Epidermal melanocyte (primary cell): ENCODE data around the gene PRDX6.
"Not testable (repeated sequence)": the region's sequence is repeated elsewhere in the genome, so short reads cannot be mapped to it uniquely, and the experiment has no call there.

Source experiments
- DNase-seq: peaks from one replicate; pipeline ENCODE4 v3.0.0; 2011; ENCODE audit warnings: low spot score; ENCODE audit not compliant: insufficient read length

PRDX6 gene, protein sequence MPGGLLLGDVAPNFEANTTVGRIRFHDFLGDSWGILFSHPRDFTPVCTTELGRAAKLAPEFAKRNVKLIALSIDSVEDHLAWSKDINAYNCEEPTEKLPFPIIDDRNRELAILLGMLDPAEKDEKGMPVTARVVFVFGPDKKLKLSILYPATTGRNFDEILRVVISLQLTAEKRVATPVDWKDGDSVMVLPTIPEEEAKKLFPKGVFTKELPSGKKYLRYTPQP

GRCh38 chr1:173477286-173478093, at the start of gene PRDX6:
TSS of gene PRDX6 (plus strand) at chr1:173477335. CDS start at chr1:173477398, 63 bp downstream.
- peak; percentile 69 for DNase-seq

GRCh38 chr1:173429471-173430402, 47.4 kb upstream of the PRDX6 start:
- DNase-seq: peak; percentile 32

GRCh38 chr1:173430677-173431303, 46.3 kb upstream of the PRDX6 start:
- no peak for DNase-seq

GRCh38 chr1:173431304-173432045, 45.7 kb upstream of the PRDX6 start:
- DNase-seq: no peak

DNA sequence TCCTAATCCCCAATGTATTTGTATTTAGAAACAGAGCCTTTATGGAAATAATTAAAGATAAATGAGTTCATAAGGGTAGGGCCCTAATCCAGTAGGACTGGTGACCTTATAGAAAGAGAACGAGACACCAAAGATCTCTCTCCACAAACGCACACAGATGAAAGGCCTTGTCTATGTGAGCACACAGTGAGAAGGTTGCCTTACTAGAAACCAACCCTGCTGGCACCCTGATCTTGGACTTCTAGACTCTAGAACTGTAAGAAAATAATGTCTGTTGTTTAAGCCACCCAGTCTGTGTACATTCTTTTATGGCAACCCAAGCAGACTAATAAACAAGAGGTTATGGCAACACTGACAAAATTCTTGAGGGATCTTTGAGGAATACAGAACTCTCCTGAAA, 44.8 kb upstream of the PRDX6 start:
- DNase-seq: no peak

DNA sequence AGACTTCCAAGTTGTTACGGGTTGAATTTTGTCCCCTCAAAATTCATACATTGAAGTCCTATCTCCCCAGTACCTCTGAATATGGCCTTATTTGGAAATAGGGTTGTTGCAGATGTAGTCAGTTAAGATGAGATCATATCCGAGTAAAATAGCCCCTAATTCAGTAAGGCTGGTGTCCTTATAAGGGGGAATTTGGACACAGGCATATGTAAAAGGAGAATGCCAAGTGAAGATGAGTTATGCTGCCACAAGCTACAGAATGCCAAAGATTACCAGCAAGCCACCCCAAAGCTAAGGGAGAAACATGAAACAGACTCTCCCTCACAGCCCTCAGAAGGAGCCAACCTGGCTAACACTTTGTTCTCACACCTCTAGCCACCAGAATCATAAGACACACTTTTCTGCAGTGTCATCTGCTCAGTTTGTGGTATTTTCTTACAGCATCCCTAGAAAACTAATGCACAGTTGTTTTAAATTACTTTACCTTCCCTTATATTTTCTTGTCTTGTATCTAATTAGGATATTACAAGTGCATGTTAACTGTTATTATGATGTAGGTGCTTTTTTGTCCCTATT, 43.3 kb upstream of the PRDX6 start:
- no peak for DNase-seq

DNA sequence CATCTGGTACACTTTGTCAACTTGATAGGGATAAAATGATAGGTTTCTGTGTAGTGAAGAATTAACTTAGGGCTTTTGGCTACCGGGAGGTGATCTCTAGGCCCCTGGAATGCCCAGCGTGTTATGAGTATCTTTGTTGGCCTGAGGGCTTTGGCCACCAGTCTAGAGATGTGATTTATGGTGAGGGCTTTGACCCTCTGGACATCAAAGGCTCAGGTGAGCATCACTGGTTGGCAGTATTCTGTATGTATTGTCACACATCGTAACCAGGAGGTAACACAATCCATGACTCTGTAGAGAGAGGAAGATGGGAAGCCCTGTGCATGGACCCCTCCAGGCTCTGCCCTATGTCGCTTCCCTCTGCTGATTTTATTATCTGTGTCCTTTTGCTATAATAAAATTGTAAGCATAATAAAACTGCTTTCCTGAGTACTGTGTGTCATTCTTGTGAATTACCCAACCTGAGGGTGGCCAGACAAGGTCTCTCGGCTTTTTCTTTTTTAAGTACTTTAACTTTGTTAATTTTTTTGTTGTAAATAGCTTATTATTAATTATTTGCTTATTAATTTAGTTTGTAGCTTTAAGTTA, 40.2 kb upstream of the PRDX6 start:
- DNase-seq: no peak

GRCh38 chr1:173438675-173439074, 38.5 kb upstream of the PRDX6 start:
- no peak for DNase-seq

DNA sequence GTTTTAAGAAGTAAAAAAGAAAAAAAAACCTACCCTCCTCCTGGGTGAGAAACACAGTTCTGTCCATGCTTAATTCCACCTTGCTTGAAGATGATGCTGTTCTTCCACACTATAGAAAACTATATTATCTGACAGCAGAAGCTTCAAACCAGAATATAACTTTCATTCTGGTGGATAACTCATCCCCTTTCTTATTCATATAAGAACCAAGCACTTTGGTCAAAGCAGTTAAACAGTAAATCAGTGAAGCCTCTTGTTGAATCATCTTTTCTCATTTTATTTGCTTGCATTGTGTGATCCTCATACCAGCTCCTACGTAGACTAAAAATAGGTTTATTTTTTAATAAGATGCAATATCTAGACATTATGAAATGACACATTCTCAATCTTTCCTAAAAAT, 36.7 kb upstream of the PRDX6 start:
- DNase-seq: no peak

DNA sequence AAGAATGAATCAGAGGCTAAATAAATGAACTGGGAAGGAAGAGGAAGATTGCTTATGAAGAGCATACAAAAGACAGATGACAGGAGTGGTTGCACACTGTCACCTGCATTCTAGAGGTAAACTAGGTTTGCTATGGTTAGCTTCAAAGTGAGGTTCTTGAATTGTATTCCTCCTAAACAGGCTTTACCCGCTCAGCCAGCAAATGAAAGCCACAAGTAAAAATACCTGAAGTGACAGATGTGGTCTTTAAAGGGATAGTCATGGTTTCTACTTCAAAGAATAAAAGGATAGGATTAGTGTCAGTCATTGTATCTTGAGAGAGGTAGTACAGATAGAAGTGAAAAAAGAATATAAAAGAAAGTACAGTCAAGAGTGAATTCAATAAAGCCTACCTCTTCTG, 32.4 kb upstream of the PRDX6 start:
- no peak for DNase-seq

GRCh38 chr1:173445164-173445563, 32.0 kb upstream of the PRDX6 start:
- no peak for DNase-seq

- no peak for DNase-seq
Observed at GRCh38 chr1:173445656-173446055, 31.5 kb upstream of the PRDX6 start.

- DNase-seq: no peak
Observed at GRCh38 chr1:173447224-173447623, 29.9 kb upstream of the PRDX6 start.

DNA sequence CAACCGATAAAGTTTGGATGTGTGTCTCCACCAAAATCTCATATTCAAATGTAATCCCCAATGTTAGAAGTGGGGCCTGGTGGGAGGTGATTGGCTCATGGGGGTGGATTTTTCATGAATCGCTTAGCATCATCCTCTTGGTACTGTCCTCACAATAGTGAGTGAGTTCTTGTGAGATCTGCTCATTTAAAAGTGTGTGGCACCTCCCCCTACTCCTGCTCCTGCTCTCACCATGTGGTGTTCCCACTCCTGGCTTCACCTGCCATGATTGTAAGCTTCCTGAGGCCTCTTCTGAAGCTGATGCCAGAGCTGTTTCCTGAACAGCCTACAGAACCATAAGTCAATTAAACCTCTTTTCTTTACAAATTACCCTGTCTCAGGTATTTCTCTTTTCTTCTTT, 28.2 kb upstream of the PRDX6 start:
- no peak for DNase-seq

DNA sequence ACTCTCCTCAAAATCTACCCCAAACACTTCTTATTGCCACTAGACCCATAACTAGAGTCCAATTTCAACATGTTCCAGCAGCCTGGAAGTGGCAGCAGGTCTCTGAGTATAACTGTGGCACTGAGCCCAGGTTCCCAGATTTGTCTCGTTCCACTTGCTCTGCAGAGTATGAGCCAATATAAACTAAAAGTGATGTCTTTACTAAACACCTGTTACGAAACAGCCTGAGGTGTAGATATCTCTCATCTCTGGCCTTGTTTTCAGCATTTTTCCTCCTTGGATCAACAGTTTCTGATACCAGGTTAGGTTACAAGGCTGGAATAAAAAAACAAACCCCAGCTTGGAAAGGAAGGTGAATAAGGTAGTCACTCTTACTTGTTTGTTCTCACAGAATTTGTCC, 25.2 kb upstream of the PRDX6 start:
- no peak for DNase-seq

DNA sequence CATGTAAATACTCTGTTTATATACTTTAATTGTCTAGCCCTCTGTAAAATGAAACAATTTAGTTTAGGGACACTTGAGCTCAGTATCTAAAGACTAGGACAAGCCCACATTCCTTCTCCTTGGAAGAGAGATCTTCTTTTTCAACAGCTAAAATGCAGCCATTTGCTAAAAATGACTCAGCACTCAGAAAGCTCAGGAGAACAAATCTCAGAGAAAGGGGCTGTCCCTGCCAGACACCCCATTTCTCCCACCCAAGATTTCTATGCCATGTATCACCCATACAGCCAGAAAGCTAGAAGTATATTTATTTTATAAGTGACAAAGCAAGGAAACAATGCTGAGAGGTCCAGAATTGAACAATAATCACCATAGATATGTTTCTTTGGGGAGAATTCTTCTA, 23.2 kb upstream of the PRDX6 start:
- DNase-seq: no peak

GRCh38 chr1:173454966-173455524, 22.1 kb upstream of the PRDX6 start:
- DNase-seq: no peak

GRCh38 chr1:173459885-173460284, 17.2 kb upstream of the PRDX6 start:
- DNase-seq: no peak

- not testable (repeated sequence) for DNase-seq
Observed at GRCh38 chr1:173462666-173463065, 14.5 kb upstream of the PRDX6 start.

- DNase-seq: not testable (repeated sequence)
Observed at GRCh38 chr1:173464185-173464584, 12.9 kb upstream of the PRDX6 start.
